GM19099 (cell line): Measurements from ENCODE around the gene TNRC6C.

Experiments
- POLR2A ChIP-seq: IDR thresholded peaks from 3 replicates; pipeline ENCODE4 v1.6.1; 2011; ENCODE audit warnings: low read depth; ENCODE audit not compliant: insufficient read length; ENCODE audit errors: extremely low read depth

TNRC6C gene

GRCh38 chr17:78143214-78144146 is 185.0 kb downstream of the TNRC6C start:
- no peak for TF ChIP-seq POLR2A

- no peak for TF ChIP-seq POLR2A
These were observed 185.7 kb downstream of the TNRC6C start for GRCh38 chr17:78144147-78144719.

GRCh38 chr17:78144736-78145641 is 186.5 kb downstream of the TNRC6C start:
- TF ChIP-seq POLR2A, result no peak

- TF ChIP-seq POLR2A, result no peak
These were observed 188.0 kb downstream of the TNRC6C start for GRCh38 chr17:78146471-78146869.

- no peak for TF ChIP-seq POLR2A
These were observed 188.4 kb downstream of the TNRC6C start for GRCh38 chr17:78146881-78147280.

- TF ChIP-seq POLR2A, result peak; percentile 24
These were observed 189.0 kb downstream of the TNRC6C start for GRCh38 chr17:78147315-78147998.

GRCh38 chr17:78148286-78149016 is 189.9 kb downstream of the TNRC6C start:
- no peak for TF ChIP-seq POLR2A

GRCh38 chr17:78151514-78152008 is 193.1 kb downstream of the TNRC6C start:
- TF ChIP-seq POLR2A, result no peak

- peak; percentile 54 for TF ChIP-seq POLR2A
These were observed 196.7 kb downstream of the TNRC6C start for GRCh38 chr17:78154903-78155811.
